GM19238 (cell line): Measurements from ENCODE around the gene CCDC27.

Source experiments
- DNase-seq: peaks from one replicate; pipeline ENCODE4 v3.0.0; 2011; ENCODE audit warnings: low spot score; ENCODE audit not compliant: insufficient read length

The CCDC27 gene

GRCh38 chr1:3817138-3817740, 65.0 kb downstream of the CCDC27 start:
- DNase-seq: no peak

- no peak for DNase-seq
Measured at GRCh38 chr1:3817821-3818597, 65.8 kb downstream of the CCDC27 start.

GRCh38 chr1:3819771-3820200, 67.5 kb downstream of the CCDC27 start:
- DNase-seq: no peak

- DNase-seq: no peak
Measured at GRCh38 chr1:3820316-3820715, 68.1 kb downstream of the CCDC27 start.

- DNase-seq: no peak
Measured at GRCh38 chr1:3821004-3821403, 68.8 kb downstream of the CCDC27 start.
